Measurements from ENCODE around the gene TRAIP. TPM values are rescaled to one million over a fixed set of nuclear protein-coding genes. Genes with fewer than 3 reads are reported as not detected.

TRAIP gene
- polyA plus RNA-seq, 2 of the 4 experiments (the other 2 are of a cell fraction) = 10.2 to 10.7 TPM

- TF ChIP-seq CTCF (IDR thresholded peaks at IDR 0.05) = no peak
Observed at GRCh38 chr3:49896345-49896744, 40.0 kb upstream of the TRAIP start (continued).

DNA sequence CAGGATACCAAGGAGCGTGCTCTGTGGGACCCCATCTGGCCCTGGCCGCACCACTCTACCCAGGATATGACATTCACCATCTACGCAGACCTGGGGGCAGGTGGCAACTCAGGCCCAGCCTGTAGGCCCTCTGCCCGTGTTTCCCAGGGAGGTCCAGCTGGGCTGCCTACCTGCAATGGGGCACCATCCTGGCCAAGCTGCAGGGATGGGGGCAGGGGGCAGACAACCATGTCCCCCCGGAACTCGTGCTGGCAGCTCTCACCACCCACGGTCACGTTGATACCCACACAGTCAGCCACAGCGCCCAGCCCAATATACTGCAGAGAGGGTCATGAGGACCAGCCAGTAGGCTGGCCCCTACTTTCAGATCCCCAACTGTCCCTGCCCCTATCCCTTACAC, 39.4 kb upstream of the TRAIP start:
- WGBS (ENCODE audit: missing lambda C conversion rate) = 94% methylated on average over 3 of the region's 9 CpGs
- TF ChIP-seq TP53 (CRISPR knock-in tag; IDR thresholded peaks at IDR 0.05) = no peak
- TF ChIP-seq RFX5 (IDR thresholded peaks at IDR 0.05) = no peak
- no peak for TF ChIP-seq ZC3H11A (IDR thresholded peaks at IDR 0.05)
- TF ChIP-seq CBX8 (IDR thresholded peaks at IDR 0.05) = no peak
- TF ChIP-seq HDAC2 (IDR thresholded peaks at IDR 0.05) = no peak
- no peak for TF ChIP-seq FOSL2 (IDR thresholded peaks at IDR 0.05)
- TF ChIP-seq FOSL2 (CRISPR knock-in tag; IDR thresholded peaks at IDR 0.05) = no peak
- no peak for TF ChIP-seq CBX2 (IDR thresholded peaks at IDR 0.05; ENCODE audit: borderline replicate concordance, low read depth)
- TF ChIP-seq JUN (IDR thresholded peaks at IDR 0.05) = no peak
- TF ChIP-seq KDM1A (IDR thresholded peaks at IDR 0.05; ENCODE audit: low read depth) = no peak
- TF ChIP-seq, protein P1, sequence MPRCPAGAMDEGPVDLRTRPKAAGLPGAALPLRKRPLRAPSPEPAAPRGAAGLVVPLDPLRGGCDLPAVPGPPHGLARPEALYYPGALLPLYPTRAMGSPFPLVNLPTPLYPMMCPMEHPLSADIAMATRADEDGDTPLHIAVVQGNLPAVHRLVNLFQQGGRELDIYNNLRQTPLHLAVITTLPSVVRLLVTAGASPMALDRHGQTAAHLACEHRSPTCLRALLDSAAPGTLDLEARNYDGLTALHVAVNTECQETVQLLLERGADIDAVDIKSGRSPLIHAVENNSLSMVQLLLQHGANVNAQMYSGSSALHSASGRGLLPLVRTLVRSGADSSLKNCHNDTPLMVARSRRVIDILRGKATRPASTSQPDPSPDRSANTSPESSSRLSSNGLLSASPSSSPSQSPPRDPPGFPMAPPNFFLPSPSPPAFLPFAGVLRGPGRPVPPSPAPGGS (IDR thresholded peaks at IDR 0.05) = no peak
- TF ChIP-seq ZSCAN20 (CRISPR knock-in tag; IDR thresholded peaks at IDR 0.05) = no peak
- TF ChIP-seq BHLHE40 (IDR thresholded peaks at IDR 0.05; ENCODE audit: low read depth, low read length) = no peak
- TF ChIP-seq RCOR1 (IDR thresholded peaks at IDR 0.05; ENCODE audit: low read depth, low read length) = no peak
- TF ChIP-seq MAFK (IDR thresholded peaks at IDR 0.05; ENCODE audit: partially characterized antibody) = no peak
- Histone ChIP-seq H3K4me2 (no peak overlapping the region), H3K4me3 (no peak overlapping the region), H3K9me3 (no peaks in the 10 kb centered on the region), H3K27ac (no peak overlapping the region), H3K4me1 (peaks cover 16% of the 10 kb centered on the region)
- CTCF ChIA-PET = interaction anchor here (1.0 to 2.5 kb wide), 4 partner anchors 9 to 93 kb away, joined by 3 to 7 read pairs (median 5); partner anchors contain the start of gene INKA1
- FAIRE-seq = no peak
- POLR2A ChIA-PET = no interaction called here
- DNase-seq (ENCODE audit: low read depth in 1 of 2, low spot score in 1 of 2) = no peak
- no peak for ATAC-seq

DNA sequence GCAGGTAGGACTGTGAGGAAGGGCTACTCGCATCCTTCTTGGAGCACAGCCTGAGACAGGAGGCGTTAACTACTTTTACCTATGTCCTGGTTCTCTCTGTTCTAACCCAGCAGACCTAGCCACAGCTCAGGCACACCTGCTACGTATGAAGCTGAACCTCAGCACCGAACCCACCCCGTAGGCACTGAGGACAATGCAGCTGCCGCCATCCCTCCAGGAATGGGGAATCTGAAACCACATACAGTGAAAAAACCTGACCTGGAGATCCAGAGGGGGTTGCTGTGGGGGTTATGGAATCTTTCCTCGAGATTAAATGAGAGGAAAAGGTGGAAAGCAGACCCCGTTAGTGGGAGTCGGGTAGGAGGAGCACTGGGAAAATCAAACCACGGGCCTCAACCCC, 32.9 kb upstream of the TRAIP start:
- no peak for DNase-seq (ENCODE audit: low read depth in 1 of 2, low spot score in 1 of 2)
- 87% methylated on average over 10 of the region's 10 CpGs for WGBS (ENCODE audit: missing lambda C conversion rate)
- H3K4me3 ChIP-seq = no peak overlapping the region
- CTCF ChIA-PET = interaction anchor here (1.0 kb wide), 1 partner anchor 11 kb away, joined by 3 read pairs; no protein-coding TSS in a partner anchor
- H3K9me3 ChIP-seq = no peaks in the 10 kb centered on the region
- no peak overlapping the region for H3K4me2 ChIP-seq
- FAIRE-seq = no peak
- H3K4me1 ChIP-seq = no peaks in the 10 kb centered on the region
- no peak overlapping the region for H3K27ac ChIP-seq
- TF ChIP-seq, protein P2, sequence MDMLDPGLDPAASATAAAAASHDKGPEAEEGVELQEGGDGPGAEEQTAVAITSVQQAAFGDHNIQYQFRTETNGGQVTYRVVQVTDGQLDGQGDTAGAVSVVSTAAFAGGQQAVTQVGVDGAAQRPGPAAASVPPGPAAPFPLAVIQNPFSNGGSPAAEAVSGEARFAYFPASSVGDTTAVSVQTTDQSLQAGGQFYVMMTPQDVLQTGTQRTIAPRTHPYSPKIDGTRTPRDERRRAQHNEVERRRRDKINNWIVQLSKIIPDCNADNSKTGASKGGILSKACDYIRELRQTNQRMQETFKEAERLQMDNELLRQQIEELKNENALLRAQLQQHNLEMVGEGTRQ (IDR thresholded peaks at IDR 0.05) = no peak
- TF ChIP-seq CBX8 (IDR thresholded peaks at IDR 0.05) (no peak), CEBPB (IDR thresholded peaks at IDR 0.05) (no peak), KDM1A (IDR thresholded peaks at IDR 0.05; ENCODE audit: low read depth) (no peak), TP53 (CRISPR knock-in tag; IDR thresholded peaks at IDR 0.05) (no peak), RFX5 (IDR thresholded peaks at IDR 0.05) (no peak), HOXB5 (CRISPR knock-in tag; IDR thresholded peaks at IDR 0.05) (no peak), CHD4 (IDR thresholded peaks at IDR 0.05; ENCODE audit: borderline replicate concordance) (no peak), FOXS1 (CRISPR knock-in tag; IDR thresholded peaks at IDR 0.05) (no peak), FOSL2 (IDR thresholded peaks at IDR 0.05) (no peak), FOSL2 (CRISPR knock-in tag; IDR thresholded peaks at IDR 0.05) (no peak), FOSB (CRISPR knock-in tag; IDR thresholded peaks at IDR 0.05) (no peak), RAD21 (conservative IDR thresholded peaks at IDR 0.05 in 1 of 2, IDR thresholded peaks at IDR 0.05 in 1 of 2) (no peak), ZSCAN20 (CRISPR knock-in tag; IDR thresholded peaks at IDR 0.05) (no peak)
- TF ChIP-seq, protein P1 (IDR thresholded peaks at IDR 0.05) = no peak
- no peak for ATAC-seq
- POLR2A ChIA-PET = no interaction called here
